ENCODE measurements around the gene ADAMTS4. TPM values are rescaled to one million over a fixed set of nuclear protein-coding genes. Genes with fewer than 3 reads are reported as not detected.

Gene ADAMTS4
- total and polyA plus RNA-seq, 9 of the 15 experiments (the other 6 are each of a cell fraction or from before 2014, with no cell fraction given): 0.07 to 3.7 (median 0.41) TPM

GRCh38 chr1:161238039-161238473 is 39.2 kb upstream of the ADAMTS4 start, which contains the start of gene NR1I3:
TSS of gene NR1I3 (minus strand) at chr1:161238203. CDS start at chr1:161236565, 1,638 bp downstream.
- H3K4me3 ChIP-seq: no peak within 1 kb of the TSS
- H3K4me1 ChIP-seq (replicated peaks in 1 of 2; ENCODE audit: control insufficient read depth in 2 of 2, insufficient read depth in 2 of 2, low read length in 2 of 2): peaks cover 14 to 15% of the 10 kb centered on the region in 2 experiments; a peak in 4 of 5 replicates
- H3K4me2 ChIP-seq (ENCODE audit: insufficient read depth, low read length): no peak within 1 kb of the TSS
- H3K9me1 ChIP-seq (ENCODE audit: control insufficient read depth, insufficient read depth, low read length): no peaks in the 10 kb centered on the region
- no peak within 1 kb of the TSS for H2AFZ ChIP-seq (ENCODE audit: low read depth, low read length)
- intact Hi-C loops (cut with micrococcal nuclease): no loop called here
- in situ Hi-C loops (cut with MboI): no loop called here
- POLR2A ChIA-PET: interaction anchor here (0.6 to 0.8 kb wide), 2 partner anchors 11 to 53 kb away, joined by 3 read pairs; no protein-coding TSS in a partner anchor
- no peaks in the 10 kb centered on the region for H3K36me3 ChIP-seq (ENCODE audit: control insufficient read depth, insufficient read depth, low read length)
- H3K9ac ChIP-seq (ENCODE audit: insufficient read depth in 1 of 2, low read depth in 2 of 2, low read length in 2 of 2): peak within 1 kb of the TSS in 1 of 2 experiments; percentile 50; a peak in 1 of 4 replicates
- FAIRE-seq (peak; percentile 93), DNase-seq (ENCODE audit: extremely low read depth in 1 of 4, low spot score in 3 of 4) (no peak), ATAC-seq (no peak)
- no peaks in the 10 kb centered on the region for H3K9me3 ChIP-seq (replicated peaks; ENCODE audit: control insufficient read depth, insufficient read depth, low read depth, low read length)
- no TSS peak for BruUV-seq (replicated peaks)
- no peaks in the 10 kb centered on the region for H4K20me1 ChIP-seq (replicated peaks; ENCODE audit: control insufficient read depth, insufficient read depth, low read length)
- no peaks in the 10 kb centered on the region for H3K79me2 ChIP-seq (ENCODE audit: control insufficient read depth, insufficient read depth, low read length)
- TF ChIP-seq NKRF (IDR thresholded peaks at IDR 0.05; ENCODE audit: borderline replicate concordance): no peak
- TF ChIP-seq, protein P1, sequence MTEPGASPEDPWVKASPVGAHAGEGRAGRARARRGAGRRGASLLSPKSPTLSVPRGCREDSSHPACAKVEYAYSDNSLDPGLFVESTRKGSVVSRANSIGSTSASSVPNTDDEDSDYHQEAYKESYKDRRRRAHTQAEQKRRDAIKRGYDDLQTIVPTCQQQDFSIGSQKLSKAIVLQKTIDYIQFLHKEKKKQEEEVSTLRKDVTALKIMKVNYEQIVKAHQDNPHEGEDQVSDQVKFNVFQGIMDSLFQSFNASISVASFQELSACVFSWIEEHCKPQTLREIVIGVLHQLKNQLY (CRISPR knock-in tag; conservative IDR thresholded peaks at IDR 0.05): no peak
- TF ChIP-seq PPARD (CRISPR knock-in tag; IDR thresholded peaks at IDR 0.05): no peak
- no peak for TF ChIP-seq IRF9 (tag; IDR thresholded peaks at IDR 0.05)
- no peak for TF ChIP-seq ZNF24 (IDR thresholded peaks at IDR 0.05)
- TF ChIP-seq, protein P2, sequence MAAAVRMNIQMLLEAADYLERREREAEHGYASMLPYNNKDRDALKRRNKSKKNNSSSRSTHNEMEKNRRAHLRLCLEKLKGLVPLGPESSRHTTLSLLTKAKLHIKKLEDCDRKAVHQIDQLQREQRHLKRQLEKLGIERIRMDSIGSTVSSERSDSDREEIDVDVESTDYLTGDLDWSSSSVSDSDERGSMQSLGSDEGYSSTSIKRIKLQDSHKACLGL (CRISPR knock-in tag; IDR thresholded peaks at IDR 0.05; ENCODE audit: borderline replicate concordance, poor library complexity, severe bottlenecking): no peak
- TF ChIP-seq, protein P3, sequence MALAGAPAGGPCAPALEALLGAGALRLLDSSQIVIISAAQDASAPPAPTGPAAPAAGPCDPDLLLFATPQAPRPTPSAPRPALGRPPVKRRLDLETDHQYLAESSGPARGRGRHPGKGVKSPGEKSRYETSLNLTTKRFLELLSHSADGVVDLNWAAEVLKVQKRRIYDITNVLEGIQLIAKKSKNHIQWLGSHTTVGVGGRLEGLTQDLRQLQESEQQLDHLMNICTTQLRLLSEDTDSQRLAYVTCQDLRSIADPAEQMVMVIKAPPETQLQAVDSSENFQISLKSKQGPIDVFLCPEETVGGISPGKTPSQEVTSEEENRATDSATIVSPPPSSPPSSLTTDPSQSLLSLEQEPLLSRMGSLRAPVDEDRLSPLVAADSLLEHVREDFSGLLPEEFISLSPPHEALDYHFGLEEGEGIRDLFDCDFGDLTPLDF (CRISPR knock-in tag; IDR thresholded peaks at IDR 0.05): no peak
- no peak for TF ChIP-seq ZNF133 (CRISPR knock-in tag; IDR thresholded peaks at IDR 0.05)
- TF ChIP-seq, protein P4, sequence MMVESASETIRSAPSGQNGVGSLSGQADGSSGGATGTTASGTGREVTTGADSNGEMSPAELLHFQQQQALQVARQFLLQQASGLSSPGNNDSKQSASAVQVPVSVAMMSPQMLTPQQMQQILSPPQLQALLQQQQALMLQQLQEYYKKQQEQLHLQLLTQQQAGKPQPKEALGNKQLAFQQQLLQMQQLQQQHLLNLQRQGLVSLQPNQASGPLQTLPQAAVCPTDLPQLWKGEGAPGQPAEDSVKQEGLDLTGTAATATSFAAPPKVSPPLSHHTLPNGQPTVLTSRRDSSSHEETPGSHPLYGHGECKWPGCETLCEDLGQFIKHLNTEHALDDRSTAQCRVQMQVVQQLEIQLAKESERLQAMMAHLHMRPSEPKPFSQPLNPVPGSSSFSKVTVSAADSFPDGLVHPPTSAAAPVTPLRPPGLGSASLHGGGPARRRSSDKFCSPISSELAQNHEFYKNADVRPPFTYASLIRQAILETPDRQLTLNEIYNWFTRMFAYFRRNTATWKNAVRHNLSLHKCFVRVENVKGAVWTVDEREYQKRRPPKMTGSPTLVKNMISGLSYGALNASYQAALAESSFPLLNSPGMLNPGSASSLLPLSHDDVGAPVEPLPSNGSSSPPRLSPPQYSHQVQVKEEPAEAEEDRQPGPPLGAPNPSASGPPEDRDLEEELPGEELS (CRISPR knock-in tag; IDR thresholded peaks at IDR 0.05; ENCODE audit: borderline replicate concordance): no peak
- CTCF ChIA-PET (ENCODE audit: low intra/inter-chr PET ratio): no interaction called here
- H3K27ac ChIP-seq (ENCODE audit: extremely low read depth, low read depth, low read length): no peak within 1 kb of the TSS
- no peaks in the 10 kb centered on the region for H3K27me3 ChIP-seq (ENCODE audit: control insufficient read depth in 2 of 2, insufficient read depth in 2 of 2, low read length in 2 of 2)
- WGBS (ENCODE audit: insufficient coverage, low coverage, missing lambda C conversion rate): 9% methylated on average over 4 of the region's 4 CpGs
